IgD-negative memory B cell (primary cell): ENCODE data around the gene GJE1. TPM values are rescaled to one million over a fixed set of nuclear protein-coding genes. Genes with fewer than 3 reads are reported as not detected.
A peak's percentile ranks its signal among the peaks of the same experiment; 100 is the strongest.
"Not testable (repeated sequence)": the region's sequence is repeated elsewhere in the genome, so short reads cannot be mapped to it uniquely, and the experiment has no call there.

ENCODE experiments used
- H3K27ac Mint-ChIP-seq, 3 donors: one replicate each; pipeline ENCODE4 v1.8.0; 2020 to 2022; ENCODE audit warnings: mild to moderate bottlenecking in 3 of 3, mixed read lengths in 3 of 3, moderate library complexity in 1 of 3
- H3K27me3 Mint-ChIP-seq: one replicate; pipeline ENCODE4 v1.8.0; 2021; ENCODE audit warnings: mixed read lengths
- H3K36me3 Mint-ChIP-seq: one replicate; pipeline ENCODE4 v1.8.0; 2020; ENCODE audit warnings: mild to moderate bottlenecking, mixed read lengths
- H3K4me1 Mint-ChIP-seq, 3 donors: one replicate each; pipeline ENCODE4 v1.8.0; 2020 to 2022; ENCODE audit warnings: mixed read lengths in 3 of 3, mild to moderate bottlenecking in 1 of 3
- H3K4me3 Mint-ChIP-seq, 4 donors: one replicate each; pipeline ENCODE4 v1.8.0; 2020 to 2022; ENCODE audit warnings: mild to moderate bottlenecking in 4 of 4, mixed read lengths in 4 of 4, moderate library complexity in 3 of 4
- H3K9me3 Mint-ChIP-seq, 3 donors: one replicate each; pipeline ENCODE4 v1.8.0; 2020 to 2021; ENCODE audit warnings: mixed read lengths in 3 of 3, mild to moderate bottlenecking in 1 of 3
- polyA plus RNA-seq: library from polyadenylated mRNA; unstranded; fragments of 300-500 nt; fragmentation: Illumina TruSeq; gene quantifications from one replicate; pipeline ENCODE4 v1.2.3, GENCODE V29; 2021

GJE1 gene
- polyA plus RNA-seq, result not detected

DNA sequence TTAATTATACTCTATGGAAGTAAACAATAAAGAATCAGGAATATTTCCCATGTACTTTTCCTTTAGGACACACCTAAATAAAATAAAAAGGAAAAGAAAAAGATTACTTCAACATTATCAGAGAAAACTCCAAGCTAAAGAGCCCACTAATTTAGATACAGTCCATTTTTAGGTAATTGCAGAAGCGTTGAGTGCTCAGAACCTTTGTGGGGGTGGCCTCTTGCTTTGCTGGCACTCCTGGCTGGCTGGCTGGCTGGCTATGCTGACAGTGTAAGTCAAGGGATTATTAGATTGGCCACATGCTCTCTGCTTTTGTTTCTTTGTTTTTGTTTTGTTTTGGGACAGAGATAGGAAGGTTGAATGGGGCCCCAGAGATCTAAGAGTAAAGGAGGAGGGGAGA, at the start of gene GJE1:
TSS of gene GJE1 (plus strand) at position 301 of the 400 bp plus-strand sequence. CDS start 234 bp downstream, outside the sequence.
- no peak within 1 kb of the TSS for H3K4me3 Mint-ChIP-seq
- peaks cover 17% of the 10 kb centered on the region for H3K27me3 Mint-ChIP-seq
- H3K27ac Mint-ChIP-seq, result no peak within 1 kb of the TSS
- peaks cover 0 to 2% (median 0%) of the 10 kb centered on the region in 3 donors for H3K9me3 Mint-ChIP-seq
- H3K4me1 Mint-ChIP-seq, result no peaks in the 10 kb centered on the region
- no peaks in the 10 kb centered on the region for H3K36me3 Mint-ChIP-seq

DNA sequence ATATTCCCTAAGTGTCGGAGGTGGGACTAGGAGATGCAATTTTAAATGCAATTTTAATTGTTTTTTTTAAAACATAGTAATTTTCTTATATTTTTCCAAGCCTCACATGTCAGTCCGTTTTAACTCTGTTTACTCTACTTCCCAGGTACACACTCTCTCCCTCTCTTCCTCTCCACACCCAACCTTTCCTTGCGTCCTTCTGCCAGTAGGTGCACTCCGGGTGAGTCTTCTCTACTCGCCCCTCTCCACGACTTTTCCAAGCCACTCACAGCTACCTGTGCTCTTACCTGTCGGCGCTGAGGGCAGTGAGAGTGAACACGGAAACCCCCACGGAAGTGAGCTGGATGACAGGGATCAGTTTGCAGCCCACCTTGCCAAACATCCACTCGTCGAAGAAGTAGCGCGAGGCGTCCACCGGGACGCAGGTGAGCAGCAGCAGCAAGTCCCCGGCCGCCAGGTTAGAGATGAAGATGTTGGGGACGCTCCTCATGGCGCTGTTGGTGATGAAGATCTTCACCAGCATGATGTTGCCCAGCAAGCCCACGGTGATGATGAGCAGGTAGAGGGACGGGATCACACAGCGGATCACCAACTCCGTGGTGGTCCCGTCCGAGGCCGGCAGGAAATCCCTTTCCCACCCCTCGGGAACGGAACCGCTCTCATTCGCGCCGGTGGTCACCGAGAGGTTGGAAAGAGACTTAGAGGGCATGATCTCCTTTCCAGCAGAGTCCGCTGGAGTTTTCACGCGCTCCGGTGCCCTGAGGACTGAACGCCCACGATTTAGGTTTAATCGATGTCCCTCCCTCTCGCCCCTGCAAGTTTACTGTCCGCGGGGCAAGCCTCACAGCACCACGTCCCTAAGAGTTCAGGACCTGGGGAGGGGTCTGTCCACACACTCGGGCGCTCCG, 44.5 kb upstream of the GJE1 start:
- Mint-ChIP-seq H3K9me3 (no peaks in the 10 kb centered on the region), H3K27me3 (peaks cover 15% of the 10 kb centered on the region), H3K4me1 (peaks cover 0 to 2% (median 0%) of the 10 kb centered on the region in 3 donors), H3K36me3 (no peaks in the 10 kb centered on the region), H3K27ac (peak overlapping the region in 1 of 3 donors; percentile 71), H3K4me3 (no peak overlapping the region)

DNA sequence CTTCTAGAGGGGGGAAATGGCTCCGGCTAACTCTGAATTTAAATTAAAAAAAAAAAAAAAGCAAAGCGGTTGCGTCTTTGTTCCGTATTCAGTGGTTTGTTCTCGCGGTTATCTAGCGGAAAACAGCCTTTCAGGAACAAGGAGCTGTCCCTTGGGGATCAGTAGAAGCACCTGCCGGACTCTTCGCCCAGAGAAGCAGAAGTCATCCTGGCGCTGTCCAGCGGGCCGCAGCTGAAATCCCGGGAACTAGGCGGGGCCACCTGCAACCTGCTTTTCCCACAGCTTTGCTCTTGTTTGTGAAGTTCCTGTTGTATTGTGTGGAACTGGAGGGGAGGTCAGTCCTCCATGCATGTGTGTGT, 43.9 kb upstream of the GJE1 start:
- Mint-ChIP-seq H3K27me3 (peaks cover 15% of the 10 kb centered on the region), H3K36me3 (no peaks in the 10 kb centered on the region), H3K4me3 (no peak overlapping the region), H3K4me1 (peaks cover 0 to 2% (median 0%) of the 10 kb centered on the region in 3 donors), H3K27ac (no peak overlapping the region), H3K9me3 (no peaks in the 10 kb centered on the region)

DNA sequence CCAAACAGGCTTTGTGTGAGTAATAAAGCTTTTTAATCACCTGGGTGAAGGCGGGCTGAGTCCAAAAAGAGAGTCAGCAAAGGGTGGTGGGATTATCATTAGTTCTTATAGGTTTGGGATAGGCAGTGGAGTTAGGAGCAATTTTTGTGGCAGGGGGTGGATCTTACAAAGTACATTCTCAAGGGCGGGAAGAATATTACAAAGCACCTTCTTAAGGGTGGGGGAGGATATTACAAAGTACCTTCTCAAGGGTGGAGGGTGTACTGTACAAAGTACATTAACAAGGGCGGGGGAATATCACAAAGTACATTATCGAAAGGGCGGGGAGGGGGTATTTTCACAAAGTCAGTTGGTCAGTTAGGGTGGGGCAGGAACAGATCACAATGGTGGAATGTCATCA, 27.9 kb upstream of the GJE1 start:
- H3K4me3 Mint-ChIP-seq, H3K27ac Mint-ChIP-seq, H3K36me3 Mint-ChIP-seq, H3K4me1 Mint-ChIP-seq, H3K27me3 Mint-ChIP-seq, H3K9me3 Mint-ChIP-seq: not testable (repeated sequence)

DNA sequence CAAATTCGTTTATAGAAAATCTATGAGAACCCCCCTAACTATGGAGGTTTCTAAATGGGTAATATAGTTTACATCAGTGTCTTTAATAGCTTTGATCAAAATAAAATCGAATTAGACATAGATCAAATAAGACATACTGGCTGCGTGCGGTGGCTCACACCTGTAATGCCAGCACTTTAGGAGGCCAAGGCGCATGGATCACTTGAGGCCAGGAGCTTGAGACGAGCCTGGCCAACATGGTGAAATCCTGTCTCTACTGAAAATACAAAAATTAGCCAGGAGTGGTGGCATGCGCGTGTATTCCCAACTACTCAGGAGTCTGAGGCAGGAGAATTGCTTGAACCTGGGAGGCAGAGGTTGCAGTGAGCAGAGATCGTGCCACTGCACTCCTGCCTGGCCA, 21.9 kb upstream of the GJE1 start:
- not testable (repeated sequence) for H3K9me3 Mint-ChIP-seq, H3K4me1 Mint-ChIP-seq, H3K36me3 Mint-ChIP-seq, H3K4me3 Mint-ChIP-seq, H3K27ac Mint-ChIP-seq, H3K27me3 Mint-ChIP-seq

DNA sequence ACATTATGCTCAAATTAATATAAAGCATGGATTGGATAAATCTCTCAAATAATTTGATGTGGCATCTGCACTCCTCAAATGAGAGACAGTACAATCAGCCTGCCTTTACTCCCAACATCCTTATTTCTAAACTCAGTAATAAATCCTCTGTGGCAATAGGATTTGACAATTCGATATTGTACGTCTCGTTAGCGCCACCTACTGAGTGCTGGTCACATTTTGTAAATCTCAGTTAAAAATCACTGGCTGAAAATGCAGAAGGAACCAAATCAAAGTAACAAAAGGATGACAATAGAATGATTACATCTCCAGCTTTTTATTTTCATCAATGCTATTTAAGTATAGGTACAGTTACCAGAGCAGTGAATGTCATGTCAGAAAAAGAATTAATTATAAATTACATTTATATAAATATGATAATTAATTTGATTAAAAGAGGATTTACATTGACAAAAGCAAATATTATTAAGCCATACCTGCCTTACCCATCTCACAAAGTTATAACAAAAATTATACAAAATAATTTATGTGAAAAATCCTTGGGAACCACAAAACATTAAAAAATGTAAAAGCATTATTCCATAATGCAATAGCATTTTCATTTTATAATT, 20.2 kb upstream of the GJE1 start:
- Mint-ChIP-seq H3K27me3 (no peaks in the 10 kb centered on the region), H3K36me3 (no peaks in the 10 kb centered on the region), H3K27ac (no peak overlapping the region), H3K4me1 (no peaks in the 10 kb centered on the region), H3K9me3 (no peaks in the 10 kb centered on the region), H3K4me3 (no peak overlapping the region)

DNA sequence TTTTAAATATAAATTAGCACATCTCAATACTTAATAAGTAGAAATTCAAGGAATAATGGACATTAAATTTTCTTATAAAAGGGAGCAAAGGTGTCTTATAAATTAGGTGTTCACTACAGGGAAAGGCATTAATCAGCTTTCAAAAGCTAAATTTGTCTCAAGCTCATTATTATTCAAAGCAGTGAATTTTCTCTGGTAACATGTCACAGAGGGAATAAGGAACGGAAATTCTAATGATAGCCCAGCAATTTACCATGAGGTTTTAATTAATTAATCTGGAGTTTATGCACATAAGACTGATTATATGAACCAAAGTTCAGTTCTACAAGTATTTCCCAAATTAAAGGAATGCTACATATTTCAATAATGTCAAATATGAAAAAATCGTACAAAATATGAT, 15.4 kb upstream of the GJE1 start:
- Mint-ChIP-seq H3K27ac (no peak overlapping the region), H3K9me3 (no peaks in the 10 kb centered on the region), H3K4me1 (no peaks in the 10 kb centered on the region), H3K4me3 (no peak overlapping the region), H3K27me3 (no peaks in the 10 kb centered on the region), H3K36me3 (no peaks in the 10 kb centered on the region)

DNA sequence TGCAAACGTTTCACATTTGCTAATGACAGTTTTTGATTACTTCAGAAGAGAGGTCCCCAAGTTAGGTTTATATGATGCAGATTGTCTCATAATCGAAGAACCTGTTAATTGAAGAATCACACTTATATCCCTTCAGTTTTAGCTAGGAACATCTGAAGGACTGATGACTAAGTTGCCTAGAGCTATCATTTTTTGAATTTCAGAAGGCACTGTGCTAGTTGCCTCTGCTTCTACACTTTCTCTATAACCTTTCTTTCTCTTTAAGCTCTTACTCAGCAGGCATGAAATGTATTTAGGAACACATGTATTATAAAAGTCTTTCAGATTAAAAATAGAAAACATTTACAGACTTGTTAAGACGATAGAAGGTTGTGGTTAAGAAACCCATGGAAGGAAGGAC, 14.4 kb upstream of the GJE1 start:
- Mint-ChIP-seq H3K27ac (no peak overlapping the region), H3K9me3 (no peaks in the 10 kb centered on the region), H3K36me3 (no peaks in the 10 kb centered on the region), H3K4me1 (no peaks in the 10 kb centered on the region), H3K4me3 (no peak overlapping the region), H3K27me3 (no peaks in the 10 kb centered on the region)

- Mint-ChIP-seq H3K4me3 (no peak overlapping the region), H3K27me3 (no peaks in the 10 kb centered on the region), H3K9me3 (no peaks in the 10 kb centered on the region), H3K4me1 (no peaks in the 10 kb centered on the region), H3K36me3 (no peaks in the 10 kb centered on the region), H3K27ac (no peak overlapping the region)
These were observed 13.8 kb upstream of the GJE1 start for GRCh38 chr6:142118925-142119324.

GRCh38 chr6:142121342-142121741, 11.4 kb upstream of the GJE1 start:
- Mint-ChIP-seq H3K4me1 (no peaks in the 10 kb centered on the region), H3K27ac (no peak overlapping the region), H3K4me3 (no peak overlapping the region)

GRCh38 chr6:142130814-142131213, 1.9 kb upstream of the GJE1 start:
- Mint-ChIP-seq H3K4me1 (no peaks in the 10 kb centered on the region), H3K36me3 (no peaks in the 10 kb centered on the region), H3K9me3 (no peaks in the 10 kb centered on the region), H3K27me3 (peaks cover 17% of the 10 kb centered on the region), H3K4me3 (no peak overlapping the region), H3K27ac (no peak overlapping the region)

More at GRCh38 chr6:142121342-142121741, 11.4 kb upstream of the GJE1 start:
- Mint-ChIP-seq H3K36me3 (no peaks in the 10 kb centered on the region), H3K9me3 (no peaks in the 10 kb centered on the region), H3K27me3 (no peaks in the 10 kb centered on the region)

GRCh38 chr6:142138876-142139275, 6.2 kb downstream of the GJE1 start:
- Mint-ChIP-seq H3K27ac (peak overlapping the region in 1 of 3 donors; percentile 43), H3K36me3 (peaks cover 1% of the 10 kb centered on the region), H3K27me3 (peaks cover 10% of the 10 kb centered on the region)

GRCh38 chr6:142141531-142141930, 8.8 kb downstream of the GJE1 start:
- H3K27me3 Mint-ChIP-seq, H3K4me3 Mint-ChIP-seq, H3K27ac Mint-ChIP-seq, H3K36me3 Mint-ChIP-seq, H3K9me3 Mint-ChIP-seq: not testable (repeated sequence)
- H3K4me1 Mint-ChIP-seq, result peaks cover 6 to 10% (median 7%) of the 10 kb centered on the region in 3 donors

More at GRCh38 chr6:142138876-142139275, 6.2 kb downstream of the GJE1 start:
- peaks cover 0 to 2% (median 0%) of the 10 kb centered on the region in 3 donors for H3K9me3 Mint-ChIP-seq
- no peaks in the 10 kb centered on the region for H3K4me1 Mint-ChIP-seq
- H3K4me3 Mint-ChIP-seq, result no peak overlapping the region

GRCh38 chr6:142146828-142147662, 14.3 kb downstream of the GJE1 start, which contains the start of the genes NMBR and VTA1:
TSS of gene NMBR (minus strand) at chr6:142147122. CDS start at chr6:142088658, 58,464 bp downstream.
TSS of gene VTA1 (plus strand) at chr6:142147263. CDS start at chr6:142147288, 25 bp downstream.
- peak within 1 kb of the TSS; percentile 87 to 98 (median 96) for H3K4me3 Mint-ChIP-seq
- peak within 1 kb of the TSS; percentile 83 to 96 (median 95) for H3K27ac Mint-ChIP-seq
- H3K4me1 Mint-ChIP-seq, result peaks cover 29 to 47% (median 42%) of the 10 kb centered on the region in 3 donors
- peaks cover 3% of the 10 kb centered on the region for H3K36me3 Mint-ChIP-seq
- no peaks in the 10 kb centered on the region for H3K27me3 Mint-ChIP-seq
- peaks cover 0 to 2% (median 0%) of the 10 kb centered on the region in 3 donors for H3K9me3 Mint-ChIP-seq

GRCh38 chr6:142152746-142153145, 20.0 kb downstream of the GJE1 start:
- peaks cover 43 to 55% (median 48%) of the 10 kb centered on the region in 3 donors for H3K4me1 Mint-ChIP-seq
- peak overlapping the region in 1 of 3 donors; percentile 21 for H3K27ac Mint-ChIP-seq
- peaks cover 8% of the 10 kb centered on the region for H3K36me3 Mint-ChIP-seq
- no peaks in the 10 kb centered on the region for H3K9me3 Mint-ChIP-seq
- H3K27me3 Mint-ChIP-seq, result no peaks in the 10 kb centered on the region
- H3K4me3 Mint-ChIP-seq, result peak overlapping the region in 1 of 4 donors; percentile 25
